Tibial nerve (tissue), 3 donors: ENCODE results near the gene CAMKK2.

Experiments used
- CTCF ChIP-seq, 5 experiments: fragments of 200-600 bp in 3 of 5; fragments of 450-650 bp in 2 of 5; sonication (generic) in 3 of 5; IDR thresholded peaks; one replicate each; pipeline ENCODE4 v1.5.1; 2016 to 2019; ENCODE audit warnings: antibody characterized with exemption in 5 of 5, mild to moderate bottlenecking in 3 of 5, moderate library complexity in 2 of 5
- POLR2A ChIP-seq, 2 donors: fragments of 450-650 bp; IDR thresholded peaks; one replicate each; pipeline ENCODE4 v1.6.1; 2017; ENCODE audit warnings: antibody characterized with exemption in 2 of 2, mild to moderate bottlenecking in 2 of 2, moderate library complexity in 2 of 2

- no peak for TF ChIP-seq CTCF (IDR thresholded peaks at IDR 0.05)
- TF ChIP-seq POLR2A (IDR thresholded peaks at IDR 0.05): no peak
These were observed 37.4 kb downstream of the CAMKK2 start for GRCh38 chr12:121259074-121259473.
